Measurements from ENCODE around the gene USP17L17. TPM values are rescaled to one million over a fixed set of nuclear protein-coding genes. Genes with fewer than 3 reads are reported as not detected.
"Not testable (repeated sequence)": the region's sequence is repeated elsewhere in the genome, so short reads cannot be mapped to it uniquely, and the experiment has no call there.

The USP17L17 gene
- total RNA-seq, 2 donors from 2014 or later: not detected

DNA sequence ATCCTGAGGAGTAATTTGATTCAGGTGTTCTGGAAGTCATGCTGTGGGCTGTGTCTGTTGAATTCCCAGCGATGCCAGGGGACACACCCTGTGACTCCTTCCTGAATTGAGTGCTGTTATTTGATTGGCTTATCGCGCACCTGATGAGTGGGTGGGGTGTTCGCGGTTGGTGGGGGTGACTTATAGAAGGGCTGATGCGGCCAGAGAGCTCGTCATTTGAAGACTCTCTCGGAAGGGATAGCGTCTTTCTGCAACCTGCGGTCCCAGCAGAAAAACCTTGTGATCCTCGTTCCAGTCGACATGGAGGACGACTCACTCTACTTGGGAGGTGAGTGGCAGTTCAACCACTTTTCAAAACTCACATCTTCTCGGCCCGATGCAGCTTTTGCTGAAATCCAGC, 23.6 kb downstream of the USP17L17 start, which contains the start of gene USP17L22:
Gene USP17L22, plus strand, starts transcription at position 301 of the 400 bp plus-strand sequence. Its CDS starts 0 bp downstream, at position 301.
- not testable (repeated sequence) for H3K27me3 Mint-ChIP-seq (ENCODE audit: low read depth); H3K9me3 Mint-ChIP-seq; H3K36me3 Mint-ChIP-seq (ENCODE audit: insufficient read depth in 2 of 2); DNase-seq; ATAC-seq (replicated peaks in 1 of 2); H3K4me1 Mint-ChIP-seq (ENCODE audit: low read depth); H3K4me3 Mint-ChIP-seq; H3K27ac Mint-ChIP-seq

DNA sequence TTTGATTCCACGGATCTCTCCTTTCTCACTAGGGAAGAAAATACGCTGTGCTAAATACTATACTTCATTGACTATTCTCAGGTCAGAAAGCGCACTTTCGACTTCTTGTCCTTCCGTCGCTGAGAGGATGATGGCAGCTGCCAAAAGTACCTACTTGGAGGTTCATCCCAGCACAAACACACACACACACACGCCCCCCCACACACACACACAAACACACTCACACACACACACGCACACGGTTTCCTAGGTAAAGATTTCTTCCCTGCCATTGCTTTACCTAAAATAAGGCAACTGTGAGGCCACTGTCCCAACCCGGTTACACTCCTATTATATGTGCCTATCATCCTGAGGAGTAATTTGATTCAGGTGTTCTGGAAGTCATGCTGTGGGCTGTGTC, 28.0 kb downstream of the USP17L17 start:
- H3K9me3 Mint-ChIP-seq; H3K36me3 Mint-ChIP-seq (ENCODE audit: insufficient read depth in 2 of 2); H3K27me3 Mint-ChIP-seq (ENCODE audit: low read depth); H3K4me1 Mint-ChIP-seq (ENCODE audit: low read depth); H3K27ac Mint-ChIP-seq; H3K4me3 Mint-ChIP-seq; ATAC-seq (replicated peaks in 1 of 2): not testable (repeated sequence)
- peak in 1 of 2 donors; percentile 16 for DNase-seq

Other genes with a start within 250 kb of the USP17L17 start
- not detected for gene FAM90A26, start 73.5 kb upstream of the USP17L17 start, total RNA-seq
- gene USP17L10, start 33.2 kb upstream of the USP17L17 start, total RNA-seq: not detected
- gene USP17L11, start 28.5 kb upstream of the USP17L17 start, total RNA-seq: not detected
- not detected for gene USP17L12, start 23.7 kb upstream of the USP17L17 start, total RNA-seq
- gene USP17L13, start 19.0 kb upstream of the USP17L17 start, total RNA-seq: not detected
- gene USP17L15, start 9.5 kb upstream of the USP17L17 start, total RNA-seq: not detected
- not detected for gene USP17L18, start 4.8 kb downstream of the USP17L17 start, total RNA-seq
- not detected for gene USP17L19, start 9.5 kb downstream of the USP17L17 start, total RNA-seq
- gene USP17L20, start 14.2 kb downstream of the USP17L17 start, total RNA-seq: not detected
- not detected for gene USP17L21, start 19.0 kb downstream of the USP17L17 start, total RNA-seq
- not detected for gene USP17L22, start 23.7 kb downstream of the USP17L17 start, total RNA-seq
- not detected for gene USP17L24, start 81.3 kb downstream of the USP17L17 start, total RNA-seq
- gene USP17L25, start 86.0 kb downstream of the USP17L17 start, total RNA-seq: not detected
- gene USP17L26, start 90.8 kb downstream of the USP17L17 start, total RNA-seq: not detected
- not detected for gene USP17L5, start 95.5 kb downstream of the USP17L17 start, total RNA-seq
- gene USP17L27, start 100.3 kb downstream of the USP17L17 start, total RNA-seq: not detected
- not detected for gene USP17L28, start 105.0 kb downstream of the USP17L17 start, total RNA-seq
- not detected for gene USP17L29, start 109.8 kb downstream of the USP17L17 start, total RNA-seq
- not detected for gene USP17L30, start 119.2 kb downstream of the USP17L17 start, total RNA-seq
- not detected for gene DEFB131A, start 200.5 kb downstream of the USP17L17 start, total RNA-seq